Measurements from ENCODE around the gene MRGPRF. TPM values are rescaled to one million over a fixed set of nuclear protein-coding genes. Genes with fewer than 3 reads are reported as not detected.

MRGPRF gene
- total RNA-seq = 10 to 100 TPM in 1 of 2 donors, 1 to 10 TPM in 1; 3.0 to 17.9 TPM

- peaks cover 10% of the 10 kb centered on the region for H3K4me1 ChIP-seq
- TF ChIP-seq CTCF (IDR thresholded peaks at IDR 0.05) = no peak
- intact Hi-C loops (cut with DNase I) = no loop called here
- peaks cover 19% of the 10 kb centered on the region for H3K27me3 ChIP-seq
- peak within 1 kb of the TSS; percentile 78 to 81 for H3K9ac ChIP-seq (ENCODE audit: low read depth in 2 of 2, low read length in 2 of 2)
- peak within 1 kb of the TSS; percentile 82 for H3K27ac ChIP-seq
- no peaks in the 10 kb centered on the region for H3K36me3 ChIP-seq
- DNase-seq = peak; percentile 81
- H3K9me3 ChIP-seq = no peaks in the 10 kb centered on the region
- peak within 1 kb of the TSS; percentile 31 for H3K4me3 ChIP-seq
Observed at GRCh38 chr11:69013009-69013951, at the start of gene MRGPRF. Gene MRGPRF, minus strand, starts transcription at chr11:69013246. Its CDS starts 3,345 bp downstream, at chr11:69009901.

- H3K9ac ChIP-seq (ENCODE audit: low read depth in 2 of 2, low read length in 2 of 2) = no peak overlapping the region
- intact Hi-C loops (cut with DNase I) = no loop called here
- H3K4me1 ChIP-seq = no peaks in the 10 kb centered on the region
- no peaks in the 10 kb centered on the region for H3K36me3 ChIP-seq
- no peak for DNase-seq
- no peak overlapping the region for H3K4me3 ChIP-seq
- H3K27me3 ChIP-seq = no peaks in the 10 kb centered on the region
- no peak overlapping the region for H3K27ac ChIP-seq
- H3K9me3 ChIP-seq = no peaks in the 10 kb centered on the region
- TF ChIP-seq CTCF (IDR thresholded peaks at IDR 0.05) = no peak
Observed at GRCh38 chr11:69062169-69062855, 49.3 kb upstream of the MRGPRF start.

GRCh38 chr11:69061713-69062053 lies 48.6 kb upstream of the MRGPRF start:
- H3K36me3 ChIP-seq = no peaks in the 10 kb centered on the region
- H3K9me3 ChIP-seq = no peaks in the 10 kb centered on the region
- no peak for DNase-seq
- no peaks in the 10 kb centered on the region for H3K27me3 ChIP-seq
- H3K4me1 ChIP-seq = no peaks in the 10 kb centered on the region
- no peak overlapping the region for H3K27ac ChIP-seq
- H3K9ac ChIP-seq (ENCODE audit: low read depth in 2 of 2, low read length in 2 of 2) = no peak overlapping the region
- intact Hi-C loops (cut with DNase I) = no loop called here
- H3K4me3 ChIP-seq = no peak overlapping the region
- TF ChIP-seq CTCF (IDR thresholded peaks at IDR 0.05) = no peak

- Histone ChIP-seq H3K27ac (no peak overlapping the region), H3K9ac (ENCODE audit: low read depth in 2 of 2, low read length in 2 of 2) (no peak overlapping the region), H3K9me3 (no peaks in the 10 kb centered on the region), H3K36me3 (no peaks in the 10 kb centered on the region), H3K4me3 (no peak overlapping the region), H3K27me3 (no peaks in the 10 kb centered on the region), H3K4me1 (no peaks in the 10 kb centered on the region)
- no peak for DNase-seq
- intact Hi-C loops (cut with DNase I) = no loop called here
- TF ChIP-seq CTCF (IDR thresholded peaks at IDR 0.05) = no peak
Observed at GRCh38 chr11:69060806-69061712, 48.0 kb upstream of the MRGPRF start.

GRCh38 chr11:69059985-69060384 lies 46.9 kb upstream of the MRGPRF start:
- Histone ChIP-seq H3K9ac (ENCODE audit: low read depth in 2 of 2, low read length in 2 of 2) (no peak overlapping the region), H3K27ac (no peak overlapping the region), H3K9me3 (no peaks in the 10 kb centered on the region), H3K36me3 (no peaks in the 10 kb centered on the region), H3K4me1 (peaks cover 6% of the 10 kb centered on the region), H3K4me3 (no peak overlapping the region), H3K27me3 (no peaks in the 10 kb centered on the region)
- intact Hi-C loops (cut with DNase I) = no loop called here
- no peak for TF ChIP-seq CTCF (IDR thresholded peaks at IDR 0.05)
- DNase-seq = no peak
